Heart right ventricle (tissue), 16 donors: ENCODE results near the gene HEATR1. TPM values are rescaled to one million over a fixed set of nuclear protein-coding genes. Genes with fewer than 3 reads are reported as not detected.
A peak's percentile ranks its signal among the peaks of the same experiment; 100 is the strongest.

Source experiments
- ATAC-seq, 8 donors: fragments of 200-7000 bp; cut with Tn5 transposase; one replicate each; pipeline ENCODE4 v1.9.1; 2020; ENCODE audit warnings: mild to moderate bottlenecking in 8 of 8, moderate library complexity in 8 of 8, moderate number of reproducible peaks in 1 of 8
- DNase-seq, 2 donors: peaks; one replicate each; pipeline ENCODE4 v3.0.0-alpha.2; 2020
- H3K27ac ChIP-seq, 10 donors: fragments of 200-600 bp; sonication (generic) in 2 of 10; one replicate each; pipeline versions ENCODE4 v1.5.0 to v1.8.0; 2020 to 2022; ENCODE audit warnings: mild to moderate bottlenecking in 3 of 10
- H3K27me3 ChIP-seq, 7 donors: fragments of 200-600 bp; one replicate each; pipeline ENCODE4 v1.8.0; 2021 to 2022; ENCODE audit warnings: mild to moderate bottlenecking in 2 of 7
- H3K36me3 ChIP-seq, 9 donors: fragments of 200-600 bp; sonication (generic) in 1 of 9; one replicate each; pipeline versions ENCODE4 v1.5.0 to v1.8.0; 2020 to 2022; ENCODE audit warnings: mild to moderate bottlenecking in 2 of 9
- H3K4me1 ChIP-seq, 9 donors: fragments of 200-600 bp; sonication (generic) in 1 of 9; one replicate each; pipeline versions ENCODE4 v1.5.0 to v1.8.0; 2020 to 2022; ENCODE audit warnings: mild to moderate bottlenecking in 4 of 9
- H3K4me3 ChIP-seq, 10 donors: fragments of 200-600 bp; sonication (generic) in 2 of 10; one replicate each; pipeline versions ENCODE4 v1.5.0 to v1.8.0; 2020 to 2022; ENCODE audit warnings: mild to moderate bottlenecking in 7 of 10, moderate library complexity in 2 of 10
- H3K9me3 ChIP-seq, 11 donors: fragments of 200-600 bp in 10 of 11; sonication (generic) in 2 of 11; one replicate each; pipeline versions ENCODE4 v1.5.0 to v1.8.0; 2013 to 2022; ENCODE audit warnings: mild to moderate bottlenecking in 2 of 11, control low read depth in 1 of 11, moderate library complexity in 1 of 11
- CTCF ChIP-seq, 9 donors: fragments of 200-600 bp; sonication (generic) in 2 of 9; IDR thresholded peaks; one replicate each; pipeline versions ENCODE4 v1.5.0 to v1.8.0; 2021 to 2022; ENCODE audit warnings: antibody characterized with exemption in 9 of 9, mild to moderate bottlenecking in 5 of 9, moderate library complexity in 1 of 9
- WGBS, 2 donors: extraction: QIAGEN DNeasy Blood & Tissue Kit; methylation state at CpG; one replicate each; pipeline ENCODE4 v1.1.7; 2013; ENCODE audit warnings: inconsistent platforms in 1 of 2; 5-methylcytosine and 5-hydroxymethylcytosine counted together
- intact Hi-C, 10 donors: fragments of 100-400 bp; cut with DNase I; formaldehyde crosslinking; loops; one replicate each; pipeline versions ENCODE4 v1.11.1 to v1.14.2; 2022
- polyA plus RNA-seq, 2 donors: library from polyadenylated mRNA; stranded (reverse); fragments of 200-250 nt; gene quantifications; one replicate each; pipeline ENCODE4 v1.2.3, GENCODE V29; 2013
- total RNA-seq, 10 donors: library from RNA; stranded (reverse); fragmentation: NEBNext Ultra II Directional in 3 of 10; extraction: Animal tissue kit (Norgen Biotek cat#: 25700) in 3 of 10; gene quantifications; one replicate each; pipeline versions ENCODE4 v1.2.1 to v1.2.4, GENCODE V29; 2021 to 2023
- donor health status: Arrhythmogenic right ventricular cardiomyopathy.
- donor health status: ischemic (EF 13 %, LVEDD 7.1; RV severe dilation, severe dysfunction).
- donor health status: healthy with polysubstance abuse.
- donor health status: DM: no; HTN: yes; CAD: no.
- donor health status: DM: no; HTN: no; CAD: no.
- donor health status: ischemic (EF 25% LVEDD 6.9; RV normal size, moderate dysfunction).
- donor health status: ischemic (EF 25% LVEDD 5.7; RV mildly dilated, moderate dysfunction).
- donor health status: healthy.
- donor health status: DM: yes; HTN: yes; CAD: no.
- donor health status: Ischemic cardiomyopathy.
- donor health status: ischemic (EF 35%, LVEDD 5.7; RV mildly dilated, moderate dysfunction).
- donor health status: nonischemic (EF 11% LVEDD 7.7; RV severe dilation, severe dysfunction).
- donor health status: DM: yes; HTN: yes; CAD: no.
- donor health status: PGD.
- donor health status: ischemic (EF 29% LVEDD 5.4; RV normal size, mild dysfunction).
- donor health status: nonischemic (EF 23%, LVEDD 6.1; RV moderate dilation, normal function).

Gene HEATR1
- total and polyA plus RNA-seq, 12 donors = 2.2 to 15.5 (median 10.5) TPM

GRCh38 chr1:236540813-236541465, 63.4 kb downstream of the HEATR1 start:
- intact Hi-C loops = no loop called here
- Histone ChIP-seq H3K27ac (no peak overlapping the region), H3K27me3 (no peaks in the 10 kb centered on the region), H3K4me3 (no peak overlapping the region), H3K9me3 (no peaks in the 10 kb centered on the region), H3K4me1 (peaks cover 0 to 4% (median 0%) of the 10 kb centered on the region in 9 donors), H3K36me3 (peaks cover 0 to 98% (median 71%) of the 10 kb centered on the region in 9 donors)
- ATAC-seq (no peak), DNase-seq (no peak)
- no peak for TF ChIP-seq CTCF (IDR thresholded peaks at IDR 0.05)
- 83 to 86% methylated on average over 4 of the region's 4 CpGs for WGBS, 2 donors

GRCh38 chr1:236536540-236536939, 67.8 kb downstream of the HEATR1 start:
- TF ChIP-seq CTCF (IDR thresholded peaks at IDR 0.05) = no peak
- Histone ChIP-seq H3K27ac (no peak overlapping the region), H3K4me1 (peaks cover 0 to 30% (median 19%) of the 10 kb centered on the region in 9 donors), H3K4me3 (no peak overlapping the region), H3K27me3 (no peaks in the 10 kb centered on the region), H3K36me3 (peaks cover 0 to 86% (median 36%) of the 10 kb centered on the region in 9 donors), H3K9me3 (no peaks in the 10 kb centered on the region)
- whole genome bisulfite sequencing, 2 donors = 76 to 80% methylated on average over 5 of the region's 5 CpGs
- DNase-seq (no peak), ATAC-seq (no peak)
- intact Hi-C loops = loop anchor here in 3 of 10 donors (10.0 kb wide), 2 partner anchors 422 to 432 kb away; no protein-coding TSS in a partner anchor

- H3K27ac ChIP-seq = no peak overlapping the region
- DNase-seq (no peak), ATAC-seq (peak in 1 of 8 donors; percentile 7)
- 91 to 93% methylated on average over 6 of the region's 6 CpGs for WGBS, 2 donors
- intact Hi-C loops = loop anchor here in 3 of 10 donors (10.0 kb wide), 2 partner anchors 421 to 431 kb away; no protein-coding TSS in a partner anchor
- H3K27me3 ChIP-seq = no peaks in the 10 kb centered on the region
- H3K4me3 ChIP-seq = no peak overlapping the region
- TF ChIP-seq CTCF (IDR thresholded peaks at IDR 0.05) = no peak
- H3K36me3 ChIP-seq = peaks cover 0 to 86% (median 32%) of the 10 kb centered on the region in 9 donors
- H3K9me3 ChIP-seq = no peaks in the 10 kb centered on the region
- peaks cover 0 to 39% (median 19%) of the 10 kb centered on the region in 9 donors for H3K4me1 ChIP-seq
Observed at GRCh38 chr1:236535662-236536161, 68.6 kb downstream of the HEATR1 start.

GRCh38 chr1:236535190-236535589, 69.1 kb downstream of the HEATR1 start:
- Histone ChIP-seq H3K9me3 (no peaks in the 10 kb centered on the region), H3K4me3 (no peak overlapping the region), H3K4me1 (peaks cover 0 to 44% (median 19%) of the 10 kb centered on the region in 9 donors), H3K27me3 (no peaks in the 10 kb centered on the region), H3K27ac (no peak overlapping the region), H3K36me3 (peaks cover 0 to 85% (median 28%) of the 10 kb centered on the region in 9 donors)
- no peak for TF ChIP-seq CTCF (IDR thresholded peaks at IDR 0.05)
- DNase-seq = no peak
- 97% methylated on average over 1 of the region's 1 CpG for WGBS, 2 donors
- no peak for ATAC-seq
- intact Hi-C loops = loop anchor here in 3 of 10 donors (10.0 kb wide), 2 partner anchors 420 to 430 kb away; no protein-coding TSS in a partner anchor
